Natural killer cell (primary cell): ENCODE data around the gene CXCL17. TPM values are rescaled to one million over a fixed set of nuclear protein-coding genes. Genes with fewer than 3 reads are reported as not detected.

Source experiments
- ATAC-seq, 3 donors: fragments of 150-1000 bp in 2 of 3; fragments of 200-7000 bp in 1 of 3; cut with Tn5 transposase; 1 replicate in 1 of 3; 2 replicates in 2 of 3; pipeline ENCODE4 v1.10.0; 2021; ENCODE audit warnings: mild to moderate bottlenecking in 2 of 3, moderate library complexity in 2 of 3
- DNase-seq, 2 donors: peaks; one replicate each; pipeline versions ENCODE4 v3.0.0 to v3.0.0-alpha.2; 2013 to 2021; ENCODE audit warnings: mixed read lengths in 1 of 2
- H3K27ac ChIP-seq: one replicate; pipeline ENCODE4 v1.5.1; 2013; ENCODE audit warnings: mild to moderate bottlenecking, low read length
- H3K27me3 ChIP-seq: one replicate; pipeline ENCODE4 v1.6.1; 2013; ENCODE audit warnings: low read length; ENCODE audit not compliant: control insufficient read depth, insufficient read depth
- H3K36me3 ChIP-seq: one replicate; pipeline ENCODE4 v1.6.1; 2013; ENCODE audit warnings: low read length; ENCODE audit not compliant: control insufficient read depth, insufficient read depth
- H3K4me1 ChIP-seq: one replicate; pipeline ENCODE4 v1.6.1; 2013; ENCODE audit warnings: low read length; ENCODE audit not compliant: control insufficient read depth, insufficient read depth
- H3K4me3 ChIP-seq: one replicate; pipeline ENCODE4 v1.5.1; 2013; ENCODE audit warnings: low read length
- H3K9me3 ChIP-seq: one replicate; pipeline ENCODE4 v1.6.1; 2013; ENCODE audit warnings: low read length; ENCODE audit not compliant: control insufficient read depth, insufficient read depth
- H3K27ac Mint-ChIP-seq, 2 donors: one replicate each; pipeline ENCODE4 v1.8.0; 2022; ENCODE audit warnings: mild to moderate bottlenecking in 2 of 2, mixed read lengths in 2 of 2, moderate library complexity in 1 of 2
- H3K27me3 Mint-ChIP-seq, 2 donors: one replicate each; pipeline ENCODE4 v1.8.0; 2022; ENCODE audit warnings: low read depth in 2 of 2, mixed read lengths in 2 of 2
- H3K36me3 Mint-ChIP-seq: one replicate; pipeline ENCODE4 v1.8.0; 2022; ENCODE audit warnings: mixed read lengths
- H3K4me1 Mint-ChIP-seq, 2 donors: one replicate each; pipeline ENCODE4 v1.8.0; 2022; ENCODE audit warnings: mixed read lengths in 2 of 2
- H3K4me3 Mint-ChIP-seq: one replicate; pipeline ENCODE4 v1.8.0; 2022; ENCODE audit warnings: mild to moderate bottlenecking, moderate library complexity, mixed read lengths
- H3K9me3 Mint-ChIP-seq, 2 donors: one replicate each; pipeline ENCODE4 v1.8.0; 2022; ENCODE audit warnings: mixed read lengths in 2 of 2
- CTCF ChIP-seq: fragments of 200-600 bp; IDR thresholded peaks from one replicate; pipeline ENCODE4 v1.8.0; 2022; ENCODE audit warnings: antibody characterized with exemption
- WGBS: methylation state at CpG from one replicate; pipeline ENCODE4 v1.1.7; 2013; ENCODE audit warnings: missing lambda C conversion rate; ENCODE audit not compliant: insufficient coverage; 5-methylcytosine and 5-hydroxymethylcytosine counted together
- intact Hi-C: fragments of 100-400 bp; cut with micrococcal nuclease; formaldehyde crosslinking; loops from one replicate; pipeline ENCODE4 v1.14.2; 2022
- total RNA-seq, 4 donors: library from RNA; stranded (reverse); fragments of 120-200 nt in 1 of 4; gene quantifications; one replicate each; pipeline versions ENCODE4 v1.2.3 to v1.2.4, GENCODE V29; 2013 to 2022

Gene CXCL17
- total RNA-seq, 3 donors from 2014 or later (not counting 1 experiment from before 2014, with no cell fraction given): not detected

GRCh38 chr19:42410371-42410770 is 32.4 kb downstream of the CXCL17 start:
- 96% methylated on average over 30 of the region's 30 CpGs for whole genome bisulfite sequencing
- H3K27ac Mint-ChIP-seq: no peak overlapping the region

GRCh38 chr19:42409477-42409876 is 33.3 kb downstream of the CXCL17 start:
- H3K27ac ChIP-seq: no peak overlapping the region
- peaks cover 0 to 46% of the 10 kb centered on the region in 2 donors for H3K4me1 Mint-ChIP-seq
- no peak overlapping the region for H3K4me3 Mint-ChIP-seq
- no peaks in the 10 kb centered on the region for H3K36me3 Mint-ChIP-seq
- no peak for TF ChIP-seq CTCF
- no peaks in the 10 kb centered on the region for H3K27me3 ChIP-seq
- H3K27ac Mint-ChIP-seq: no peak overlapping the region
- H3K9me3 ChIP-seq: no peaks in the 10 kb centered on the region
- ATAC-seq (no peak), DNase-seq (no peak)
- WGBS: 98% methylated on average over 6 of the region's 6 CpGs
- H3K4me3 ChIP-seq: no peak overlapping the region
- peaks cover 10% of the 10 kb centered on the region for H3K36me3 ChIP-seq
- intact Hi-C loops: no loop called here
- H3K9me3 Mint-ChIP-seq: no peaks in the 10 kb centered on the region
- no peaks in the 10 kb centered on the region for H3K27me3 Mint-ChIP-seq
- H3K4me1 ChIP-seq: no peaks in the 10 kb centered on the region

More at GRCh38 chr19:42410371-42410770, 32.4 kb downstream of the CXCL17 start:
- H3K4me3 ChIP-seq: no peak overlapping the region
- no peaks in the 10 kb centered on the region for H3K9me3 ChIP-seq
- H3K36me3 Mint-ChIP-seq: no peaks in the 10 kb centered on the region
- no peak overlapping the region for H3K27ac ChIP-seq
- DNase-seq (no peak), ATAC-seq (no peak)
- H3K27me3 Mint-ChIP-seq: no peaks in the 10 kb centered on the region
- H3K4me1 Mint-ChIP-seq: peaks cover 0 to 46% of the 10 kb centered on the region in 2 donors
- no peaks in the 10 kb centered on the region for H3K4me1 ChIP-seq
- no peak overlapping the region for H3K4me3 Mint-ChIP-seq
- no peak for TF ChIP-seq CTCF
- no peaks in the 10 kb centered on the region for H3K9me3 Mint-ChIP-seq
- intact Hi-C loops: no loop called here
- peaks cover 10% of the 10 kb centered on the region for H3K36me3 ChIP-seq
- no peaks in the 10 kb centered on the region for H3K27me3 ChIP-seq

GRCh38 chr19:42407816-42408175 is 35.0 kb downstream of the CXCL17 start:
- TF ChIP-seq CTCF: no peak
- 98% methylated on average over 10 of the region's 10 CpGs for WGBS
- ATAC-seq: no peak
- Histone ChIP-seq H3K27ac (no peak overlapping the region), H3K9me3 (no peaks in the 10 kb centered on the region), H3K4me1 (no peaks in the 10 kb centered on the region), H3K27me3 (no peaks in the 10 kb centered on the region), H3K36me3 (peaks cover 10% of the 10 kb centered on the region), H3K4me3 (no peak overlapping the region)
- no peak overlapping the region for H3K27ac Mint-ChIP-seq
- peaks cover 0 to 41% of the 10 kb centered on the region in 2 donors for H3K4me1 Mint-ChIP-seq
- H3K9me3 Mint-ChIP-seq: no peaks in the 10 kb centered on the region
- intact Hi-C loops: no loop called here
- DNase-seq: no peak
- no peak overlapping the region for H3K4me3 Mint-ChIP-seq
- H3K27me3 Mint-ChIP-seq: no peaks in the 10 kb centered on the region
- H3K36me3 Mint-ChIP-seq: no peaks in the 10 kb centered on the region

GRCh38 chr19:42407085-42407815 is 35.5 kb downstream of the CXCL17 start:
- Mint-ChIP-seq H3K27ac (no peak overlapping the region), H3K4me3 (no peak overlapping the region), H3K36me3 (no peaks in the 10 kb centered on the region), H3K27me3 (no peaks in the 10 kb centered on the region), H3K9me3 (no peaks in the 10 kb centered on the region), H3K4me1 (peaks cover 0 to 44% of the 10 kb centered on the region in 2 donors)
- DNase-seq (no peak), ATAC-seq (no peak)
- 97% methylated on average over 30 of the region's 30 CpGs for WGBS
- no peaks in the 10 kb centered on the region for H3K27me3 ChIP-seq
- intact Hi-C loops: no loop called here
- H3K4me1 ChIP-seq: peaks cover 4% of the 10 kb centered on the region
- TF ChIP-seq CTCF: no peak
- no peaks in the 10 kb centered on the region for H3K9me3 ChIP-seq
- no peak overlapping the region for H3K27ac ChIP-seq
- peaks cover 10% of the 10 kb centered on the region for H3K36me3 ChIP-seq
- no peak overlapping the region for H3K4me3 ChIP-seq
